K562 (cell line): ENCODE results near the gene SNCB. TPM values are rescaled to one million over a fixed set of nuclear protein-coding genes. Genes with fewer than 3 reads are reported as not detected.

Experiments
- ATAC-seq: fragments of 200-7000 bp; cut with Tn5 transposase; 3 replicates; pipeline ENCODE4 v1.9.1; 2020; ENCODE audit warnings: moderate library complexity
- BruUV-seq: library from RNA; stranded (reverse); fragments of 400-500 nt; replicated peaks from 2 replicates; lab custom pipeline; 2021; lab: Mats Ljungman, UMichigan
- CTCF ChIA-PET: fragments of 300-600 bp; formaldehyde crosslinking; extraction: SDS; loops from one replicate; lab custom pipeline; 2021; ENCODE audit warnings: low intra/inter-chr PET ratio; lab: Yijun Ruan, JAX
- POLR2A ChIA-PET: fragments of 300-600, 350-650 bp; sonication (Branson Sonifier 250); formaldehyde crosslinking; extraction: SDS; loops from one replicate; lab custom pipeline; 2021; ENCODE audit warnings: antibody characterized with exemption, inconsistent platforms; lab: Yijun Ruan, JAX
- DNase-seq, 4 experiments: peaks; one replicate each; pipeline versions ENCODE4 v3.0.0 to v3.0.0-alpha.2; 2011 to 2018; ENCODE audit warnings: low spot score in 3 of 4, mixed read lengths in 3 of 4; ENCODE audit errors: extremely low read depth in 1 of 4
- FAIRE-seq: peaks from 2 replicates; lab custom pipeline; 2011; peaks lifted over from hg19 to GRCh38; lab: Jason Lieb, UNC
- H2AFZ ChIP-seq: 2 replicates; pipeline ENCODE4 v1.6.0; 2011; ENCODE audit warnings: low read depth, low read length, control low read depth, inconsistent platforms
- H3K27ac ChIP-seq: fragments of 200-600 bp; 3 replicates; pipeline ENCODE4 v1.8.0; 2011; ENCODE audit warnings: low read depth, mild to moderate bottlenecking, control low read depth, inconsistent platforms, low read length, moderate library complexity, mixed read lengths; ENCODE audit errors: extremely low read depth
- H3K27me3 ChIP-seq, 2 experiments: fragments of 300-600 bp in 1 of 2; 2 replicates in 1 of 2; 3 replicates in 1 of 2; pipeline versions ENCODE4 v1.6.0 to v1.8.0; 2011; ENCODE audit warnings: inconsistent platforms in 2 of 2, low read length in 2 of 2, mild to moderate bottlenecking in 1 of 2, mixed read lengths in 1 of 2, moderate library complexity in 1 of 2; ENCODE audit not compliant: control insufficient read depth in 2 of 2, insufficient read depth in 2 of 2
- H3K36me3 ChIP-seq: fragments of 300-600 bp; 3 replicates; pipeline ENCODE4 v1.8.0; 2011; ENCODE audit warnings: mild to moderate bottlenecking, low read length, inconsistent platforms; ENCODE audit not compliant: control insufficient read depth, insufficient read depth
- H3K4me1 ChIP-seq, 2 experiments: fragments of 200-600 bp in 1 of 2; replicated peaks in 1 of 2; 2 replicates in 1 of 2; 3 replicates in 1 of 2; pipeline versions ENCODE4 v1.5.1 to v1.8.0; 2011; ENCODE audit warnings: inconsistent platforms in 2 of 2, low read length in 2 of 2, mild to moderate bottlenecking in 1 of 2, mixed read lengths in 1 of 2, moderate library complexity in 1 of 2; ENCODE audit not compliant: control insufficient read depth in 2 of 2, insufficient read depth in 2 of 2
- H3K4me2 ChIP-seq: 2 replicates; pipeline ENCODE4 v1.6.1; 2011; ENCODE audit warnings: low read length, control low read depth, inconsistent platforms, mixed read lengths; ENCODE audit not compliant: insufficient read depth
- H3K4me3 ChIP-seq: fragments of 200-600 bp; sonication (generic), shearing (Covaris generic); 2 replicates; pipeline ENCODE4 v1.5.1; 2016; ENCODE audit warnings: control low read depth, inconsistent platforms
- H3K79me2 ChIP-seq: fragments of 200-600 bp; 3 replicates; pipeline ENCODE4 v1.8.0; 2011; ENCODE audit warnings: low read length, inconsistent platforms; ENCODE audit not compliant: control insufficient read depth, insufficient read depth
- H3K9ac ChIP-seq, 2 experiments: 2 replicates each; pipeline versions ENCODE4 v1.6.0 to v1.6.1; 2011; ENCODE audit warnings: low read depth in 2 of 2, low read length in 2 of 2, control low read depth in 1 of 2, inconsistent platforms in 1 of 2, mild to moderate bottlenecking in 1 of 2, mixed read lengths in 1 of 2; ENCODE audit not compliant: insufficient read depth in 1 of 2
- H3K9me1 ChIP-seq: one replicate; pipeline ENCODE4 v1.6.0; 2011; ENCODE audit warnings: inconsistent platforms, mild to moderate bottlenecking, low read length, moderate library complexity; ENCODE audit not compliant: control insufficient read depth, insufficient read depth
- H3K9me3 ChIP-seq: replicated peaks from 2 replicates; pipeline ENCODE4 v1.5.1; 2011; ENCODE audit warnings: low read depth, low read length, inconsistent platforms; ENCODE audit not compliant: control insufficient read depth, insufficient read depth
- H4K20me1 ChIP-seq: replicated peaks from 2 replicates; pipeline ENCODE4 v1.6.1; 2011; ENCODE audit warnings: low read length, inconsistent platforms, mixed read lengths; ENCODE audit not compliant: control insufficient read depth, insufficient read depth
- ARID3A ChIP-seq: IDR thresholded peaks from 2 replicates; pipeline ENCODE4 v1.6.1; 2012; ENCODE audit warnings: low read depth, low read length, improper control_type of control experiment, borderline replicate concordance
- ATF3 ChIP-seq, 2 experiments: fragments of 450-650 bp in 1 of 2; sonication (generic) in 1 of 2; formaldehyde crosslinking in 1 of 2; IDR thresholded peaks in 1 of 2; conservative IDR thresholded peaks in 1 of 2; 2 replicates each; pipeline versions ENCODE4 v1.6.1 to v1.8.1; 2016 to 2023; ENCODE audit warnings: mild to moderate bottlenecking in 2 of 2, moderate library complexity in 2 of 2, inconsistent platforms in 1 of 2, missing genetic modification reagents in 1 of 2
- CBFB ChIP-seq: sonication (generic); formaldehyde crosslinking; IDR thresholded peaks from 2 replicates; pipeline ENCODE4 v1.4.0; 2020; ENCODE audit warnings: mild to moderate bottlenecking, missing genetic modification reagents
- TAF9B ChIP-seq: fragments of 450-650 bp; IDR thresholded peaks from 2 replicates; pipeline ENCODE4 v1.6.1; 2018; ENCODE audit warnings: mild to moderate bottlenecking; ENCODE audit not compliant: partially characterized antibody
- ZNF134 ChIP-seq: fragments of 250-450 bp; sonication (Bioruptor Pico); conservative IDR thresholded peaks from 2 replicates; pipeline ENCODE4 v1.4.0; 2020
- ZNF217 ChIP-seq: sonication (generic); formaldehyde crosslinking; IDR thresholded peaks from 2 replicates; pipeline ENCODE4 v1.8.0; 2022; ENCODE audit warnings: mild to moderate bottlenecking, missing genetic modification reagents
- ZNF3 ChIP-seq: fragments of 250-450 bp; sonication (Bioruptor Pico); IDR thresholded peaks from 2 replicates; pipeline ENCODE4 v1.5.0; 2021; ENCODE audit warnings: mild to moderate bottlenecking, moderate library complexity
- ZNF507 ChIP-seq: conservative IDR thresholded peaks from 2 replicates; pipeline ENCODE4 v1.6.1; 2017; ENCODE audit warnings: missing genetic modification characterization, missing compliant biosample characterization
- ZNF561 ChIP-seq: fragments of 450-650 bp; formaldehyde crosslinking; conservative IDR thresholded peaks from 2 replicates; pipeline ENCODE4 v1.4.0; 2020; ENCODE audit warnings: mild to moderate bottlenecking, moderate library complexity
- WGBS: fragments of 100-300 bp; shearing (Covaris generic); methylation state at CpG from one replicate; pipeline ENCODE4 v1.1.6; 2016; ENCODE audit warnings: low coverage, mixed read lengths; ENCODE audit not compliant: insufficient coverage; ENCODE audit errors: missing lambda C conversion rate; 5-methylcytosine and 5-hydroxymethylcytosine counted together
- in situ Hi-C: fragments of 300-500 bp; cut with MboI; formaldehyde crosslinking; loops from 4 replicates; pipeline ENCODE4 v1.15.0; 2018; ENCODE audit warnings: inconsistent platforms, mixed read lengths
- intact Hi-C: fragments of 100-400 bp; cut with micrococcal nuclease; formaldehyde crosslinking; loops from 2 replicates; pipeline ENCODE4 v1.14.2; 2022
- polyA plus RNA-seq, 8 experiments: library from polyadenylated mRNA; depleted of rRNA in 4 of 8; stranded (reverse) in 5 of 8; unstranded in 3 of 8; fragments of >200 nt; fragmentation: Nextera tagmentation in 2 of 8; fragmentation: Illumina TruSeq in 1 of 8; extraction: Ambion mirVana in 2 of 8; extraction: Trizol in 1 of 8; gene quantifications; 2 replicates each; pipeline versions ENCODE4 v1.2.1 to v1.2.3, GENCODE V29; 2011 to 2014; ENCODE audit warnings: inconsistent platforms in 1 of 8, missing spikeins in 1 of 8
- total RNA-seq, 7 experiments: library from RNA; depleted of rRNA in 6 of 7; stranded (reverse); fragments of >200 nt in 6 of 7; fragmentation: Illumina TruSeq in 2 of 7; extraction: Trizol in 2 of 7; gene quantifications; 2 replicates each; pipeline versions ENCODE4 v1.2.1 to v1.2.3, GENCODE V29; 2011 to 2021; ENCODE audit warnings: low replicate concordance in 1 of 7

SNCB gene
- total and polyA plus RNA-seq, 9 of the 15 experiments (the other 6 are each of a cell fraction or from before 2014, with no cell fraction given): not detected

- Histone ChIP-seq H3K79me2 (no peaks in the 10 kb centered on the region), H3K4me1 (no peaks in the 10 kb centered on the region; a peak in 2 of 5 replicates), H3K9me1 (no peaks in the 10 kb centered on the region), H3K27me3 (peaks cover 34 to 61% of the 10 kb centered on the region in 2 experiments), H3K36me3 (no peaks in the 10 kb centered on the region), H4K20me1 (peaks cover 2% of the 10 kb centered on the region; the same call in 1 of the 2 replicates), H2AFZ (no peak overlapping the region), H3K9ac (no peak overlapping the region), H3K4me3 (no peak overlapping the region), H3K4me2 (no peak overlapping the region), H3K9me3 (no peaks in the 10 kb centered on the region), H3K27ac (no peak overlapping the region)
- intact Hi-C loops (no loop called here), in situ Hi-C loops (no loop called here)
- ATAC-seq (no peak), FAIRE-seq (no peak), DNase-seq (no peak)
- ChIA-PET CTCF (no interaction called here), POLR2A (interaction anchor here (0.7 to 1.2 kb wide), 2 partner anchors 11 to 19 kb away, joined by 3 to 4 read pairs; no protein-coding TSS in a partner anchor)
- no TSS peak for BruUV-seq
- no peak for TF ChIP-seq ZNF134 (CRISPR knock-in tag)
- no peak for TF ChIP-seq ZNF507 (tag)
- no peak for TF ChIP-seq TAF9B
- no peak for TF ChIP-seq ZNF561 (CRISPR knock-in tag)
- TF ChIP-seq ARID3A: no peak
- no peak for TF ChIP-seq ZNF3
- TF ChIP-seq ATF3 (IDR thresholded peaks at IDR 0.05): no peak
- no peak for TF ChIP-seq ATF3 (CRISPR knock-in tag; conservative IDR thresholded peaks at IDR 0.05)
- TF ChIP-seq CBFB (CRISPR knock-in tag): no peak
- TF ChIP-seq ZNF217 (CRISPR knock-in tag): no peak
- 4% methylated on average over 8 of the region's 9 CpGs for WGBS
Measured at GRCh38 chr5:176636426-176636825, 6.1 kb upstream of the SNCB start.
